ENCODE data around the gene TEDC2.

- TF ChIP-seq CTCF (IDR thresholded peaks at IDR 0.05) (no peak), POLR2AphosphoS5 (IDR thresholded peaks at IDR 0.05; ENCODE audit: insufficient read depth in 1 of 2, low read depth in 1 of 2) (peak in 1 of 2 donors; percentile 70), POLR2A (IDR thresholded peaks at IDR 0.05) (peak; percentile 20 to 88)
Measured at GRCh38 chr16:2513405-2514332, 53.8 kb downstream of the TEDC2 start, which contains the start of gene ATP6V0C.

All from vagina (tissue), 2 donors.